Measurements from ENCODE around the gene ZBTB42. TPM values are rescaled to one million over a fixed set of nuclear protein-coding genes. Genes with fewer than 3 reads are reported as not detected.

The ZBTB42 gene
- total RNA-seq, 2 donors from 2014 or later = 28.4 to 40.9 TPM

DNA sequence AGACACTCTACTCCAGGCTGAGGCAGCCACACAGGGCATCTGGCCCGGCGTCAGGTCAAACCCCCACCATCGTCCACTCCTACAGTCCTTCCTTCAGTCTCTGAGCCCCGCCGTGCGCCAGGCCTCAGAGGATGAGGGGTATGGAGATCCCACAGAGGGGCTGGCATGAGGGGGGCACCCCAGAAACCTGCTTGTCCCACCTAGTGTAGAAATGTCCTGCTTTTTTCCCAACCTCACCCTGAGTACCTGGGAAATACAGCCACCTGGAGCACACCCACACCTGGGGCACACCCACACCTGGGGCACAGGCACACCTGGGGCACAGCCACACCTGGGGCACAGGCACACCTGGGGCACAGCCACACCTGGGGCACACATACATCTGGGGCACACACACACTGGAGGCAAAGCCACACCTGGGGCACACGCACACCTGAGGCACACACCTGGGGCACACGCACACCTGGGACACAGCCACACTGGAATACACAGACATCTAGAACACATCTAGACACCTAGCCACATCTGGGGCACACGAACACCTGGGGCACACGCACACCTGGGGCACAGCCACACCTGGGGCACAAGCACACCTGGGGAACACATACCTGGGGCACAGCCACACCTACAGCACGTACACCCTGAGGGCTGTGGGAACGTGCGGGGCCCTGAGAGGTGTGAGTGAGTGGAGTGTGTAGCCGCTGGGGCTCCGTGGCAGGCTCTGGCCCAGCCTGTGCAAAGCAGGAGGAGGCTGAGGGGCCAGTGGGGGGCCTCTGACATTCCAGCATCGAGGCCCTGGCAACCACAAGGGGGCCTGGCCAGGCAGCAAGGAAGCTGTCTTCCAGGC, 23.7 kb upstream of the ZBTB42 start:
- H3K9me3 ChIP-seq = no peaks in the 10 kb centered on the region
- peaks cover 0 to 10% of the 10 kb centered on the region in 2 donors for H3K36me3 ChIP-seq
- no peaks in the 10 kb centered on the region for H3K27me3 ChIP-seq (replicated peaks; ENCODE audit: insufficient read depth)
- no peak overlapping the region for H3K4me3 ChIP-seq
- DNase-seq (ENCODE audit: low spot score) = no peak
- H3K4me1 ChIP-seq (replicated peaks) = peaks cover 20% of the 10 kb centered on the region
- TF ChIP-seq, protein P1, sequence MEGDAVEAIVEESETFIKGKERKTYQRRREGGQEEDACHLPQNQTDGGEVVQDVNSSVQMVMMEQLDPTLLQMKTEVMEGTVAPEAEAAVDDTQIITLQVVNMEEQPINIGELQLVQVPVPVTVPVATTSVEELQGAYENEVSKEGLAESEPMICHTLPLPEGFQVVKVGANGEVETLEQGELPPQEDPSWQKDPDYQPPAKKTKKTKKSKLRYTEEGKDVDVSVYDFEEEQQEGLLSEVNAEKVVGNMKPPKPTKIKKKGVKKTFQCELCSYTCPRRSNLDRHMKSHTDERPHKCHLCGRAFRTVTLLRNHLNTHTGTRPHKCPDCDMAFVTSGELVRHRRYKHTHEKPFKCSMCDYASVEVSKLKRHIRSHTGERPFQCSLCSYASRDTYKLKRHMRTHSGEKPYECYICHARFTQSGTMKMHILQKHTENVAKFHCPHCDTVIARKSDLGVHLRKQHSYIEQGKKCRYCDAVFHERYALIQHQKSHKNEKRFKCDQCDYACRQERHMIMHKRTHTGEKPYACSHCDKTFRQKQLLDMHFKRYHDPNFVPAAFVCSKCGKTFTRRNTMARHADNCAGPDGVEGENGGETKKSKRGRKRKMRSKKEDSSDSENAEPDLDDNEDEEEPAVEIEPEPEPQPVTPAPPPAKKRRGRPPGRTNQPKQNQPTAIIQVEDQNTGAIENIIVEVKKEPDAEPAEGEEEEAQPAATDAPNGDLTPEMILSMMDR (IDR thresholded peaks at IDR 0.05) = no peak
- no peak for TF ChIP-seq POLR2AphosphoS5 (IDR thresholded peaks at IDR 0.05)
- WGBS = 82% methylated on average over 16 of the region's 16 CpGs
- H3K27ac ChIP-seq = peak overlapping the region in 1 of 2 donors; percentile 20
- intact Hi-C loops (cut with DNase I) = no loop called here

DNA sequence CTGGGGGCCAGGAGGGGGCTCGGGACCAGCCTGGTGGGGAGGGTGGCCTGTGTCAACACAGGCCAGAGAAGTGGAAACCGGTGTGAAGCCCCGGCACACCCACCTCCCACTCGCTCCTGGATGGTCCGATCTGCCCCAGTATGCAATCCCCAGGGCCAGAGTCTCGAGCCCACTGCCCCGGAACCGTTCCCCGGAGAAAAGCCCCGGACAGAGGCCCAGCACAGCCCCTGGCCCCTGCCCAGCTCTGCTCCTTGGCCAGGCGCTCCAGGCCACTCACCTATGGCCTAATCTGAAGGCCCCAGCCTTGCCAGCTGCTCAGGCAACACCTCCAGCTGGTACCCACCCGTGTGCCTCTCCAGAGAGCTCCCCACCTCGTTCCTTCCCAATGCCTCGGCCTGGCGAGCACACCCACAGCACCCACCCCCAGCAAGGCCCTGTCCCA, 23.1 kb upstream of the ZBTB42 start:
- Histone ChIP-seq H3K9me3 (no peaks in the 10 kb centered on the region), H3K27me3 (replicated peaks; ENCODE audit: insufficient read depth) (no peaks in the 10 kb centered on the region), H3K36me3 (peaks cover 0 to 5% of the 10 kb centered on the region in 2 donors), H3K27ac (no peak overlapping the region), H3K4me3 (no peak overlapping the region), H3K4me1 (replicated peaks) (peaks cover 20% of the 10 kb centered on the region)
- WGBS = 76% methylated on average over 15 of the region's 15 CpGs
- TF ChIP-seq, protein P1 (IDR thresholded peaks at IDR 0.05) = no peak
- TF ChIP-seq POLR2A (IDR thresholded peaks at IDR 0.05) (no peak), POLR2AphosphoS5 (IDR thresholded peaks at IDR 0.05) (no peak)
- no peak for DNase-seq (ENCODE audit: low spot score)
- intact Hi-C loops (cut with DNase I) = no loop called here

DNA sequence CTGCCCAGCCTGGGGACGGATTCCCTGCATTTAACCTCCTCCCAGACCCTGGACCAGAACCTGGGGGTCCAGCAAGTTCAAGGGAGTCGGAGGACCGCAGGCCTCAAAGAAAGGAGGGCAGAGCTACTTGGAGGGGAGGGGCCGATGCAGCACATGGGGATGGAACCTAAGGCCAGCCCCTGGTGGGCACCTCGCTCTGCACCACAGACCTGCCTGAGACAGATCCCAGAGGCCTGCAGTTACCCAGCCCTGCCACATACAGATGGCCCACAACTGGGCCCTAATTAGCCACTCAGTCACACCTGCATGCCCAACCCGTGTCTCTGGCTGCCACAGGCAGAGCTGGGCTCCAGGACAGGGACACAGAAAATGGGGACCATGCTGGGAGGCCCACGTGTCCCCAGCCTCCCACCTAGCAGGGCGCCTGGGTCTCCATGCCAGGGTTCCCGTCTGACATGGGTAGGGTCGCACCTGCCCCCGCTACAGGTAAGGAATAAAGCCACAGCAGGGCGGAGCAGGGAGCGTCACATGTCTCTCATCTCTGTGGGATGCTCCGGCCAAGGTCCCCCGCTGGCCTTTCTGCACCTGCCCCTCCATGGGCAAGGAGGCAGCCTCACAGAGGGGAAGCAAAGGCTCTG, 22.1 kb upstream of the ZBTB42 start:
- Histone ChIP-seq H3K27me3 (replicated peaks; ENCODE audit: insufficient read depth) (no peaks in the 10 kb centered on the region), H3K36me3 (no peaks in the 10 kb centered on the region), H3K27ac (no peak overlapping the region), H3K4me3 (no peak overlapping the region), H3K9me3 (no peaks in the 10 kb centered on the region), H3K4me1 (replicated peaks) (peaks cover 16% of the 10 kb centered on the region)
- intact Hi-C loops (cut with DNase I) = no loop called here
- 85% methylated on average over 13 of the region's 15 CpGs for WGBS
- TF ChIP-seq POLR2AphosphoS5 (IDR thresholded peaks at IDR 0.05) (no peak), POLR2A (IDR thresholded peaks at IDR 0.05) (no peak)
- TF ChIP-seq, protein P1 (IDR thresholded peaks at IDR 0.05) = no peak
- no peak for DNase-seq (ENCODE audit: low spot score)

DNA sequence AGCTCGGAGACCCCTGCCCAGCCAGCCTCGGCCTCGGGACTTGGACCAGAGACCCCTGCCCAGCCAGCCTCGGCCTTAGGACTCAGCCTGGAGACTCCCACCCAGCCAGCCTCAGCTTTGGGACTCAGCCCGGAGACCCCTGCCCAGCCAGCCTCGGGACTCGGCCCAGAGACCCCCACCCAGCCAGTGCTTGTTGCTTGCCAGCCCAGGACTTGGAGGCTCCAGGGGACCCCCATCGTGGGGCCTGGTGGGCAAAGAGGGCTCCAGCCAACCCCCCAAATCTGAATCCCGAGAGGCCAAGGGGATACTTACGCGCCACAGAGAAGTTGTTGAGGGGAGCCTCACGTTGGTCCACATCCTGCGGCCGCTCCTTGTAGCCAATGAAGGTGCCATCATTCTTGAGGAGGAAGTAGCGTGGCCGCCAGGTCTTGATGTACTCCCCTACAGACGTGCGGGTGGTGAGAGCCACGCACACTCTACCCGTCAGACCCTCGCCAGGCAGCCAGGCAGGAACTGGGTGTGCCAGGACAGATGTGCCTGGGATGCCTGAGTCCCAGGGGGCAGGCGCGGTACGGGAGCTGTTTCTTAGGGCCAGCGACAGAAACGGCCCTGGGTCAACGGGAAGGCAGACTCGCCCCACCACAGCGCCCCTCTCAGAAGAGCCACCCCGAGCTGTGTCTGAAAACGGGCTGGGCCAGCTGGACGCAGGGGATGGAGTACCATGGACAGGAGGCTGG, 21.0 kb upstream of the ZBTB42 start:
- no peak for TF ChIP-seq POLR2AphosphoS5 (IDR thresholded peaks at IDR 0.05)
- H3K4me3 ChIP-seq = no peak overlapping the region
- intact Hi-C loops (cut with DNase I) = no loop called here
- no peaks in the 10 kb centered on the region for H3K9me3 ChIP-seq
- H3K4me1 ChIP-seq (replicated peaks) = peaks cover 10% of the 10 kb centered on the region
- DNase-seq (ENCODE audit: low spot score) = no peak
- H3K27me3 ChIP-seq (replicated peaks; ENCODE audit: insufficient read depth) = no peaks in the 10 kb centered on the region
- WGBS = 92% methylated on average over 30 of the region's 32 CpGs
- H3K27ac ChIP-seq = no peak overlapping the region
- no peaks in the 10 kb centered on the region for H3K36me3 ChIP-seq

GRCh38 chr14:104780513-104781030, 20.3 kb upstream of the ZBTB42 start:
- 89% methylated on average over 16 of the region's 24 CpGs for WGBS
- intact Hi-C loops (cut with DNase I) = no loop called here
- H3K27me3 ChIP-seq (replicated peaks; ENCODE audit: insufficient read depth) = no peaks in the 10 kb centered on the region
- DNase-seq (ENCODE audit: low spot score) = no peak
- TF ChIP-seq POLR2A (IDR thresholded peaks at IDR 0.05) (no peak), POLR2AphosphoS5 (IDR thresholded peaks at IDR 0.05) (no peak)
- TF ChIP-seq, protein P1 (IDR thresholded peaks at IDR 0.05) = no peak
- no peak overlapping the region for H3K4me3 ChIP-seq
- peaks cover 6% of the 10 kb centered on the region for H3K4me1 ChIP-seq (replicated peaks)
- H3K27ac ChIP-seq = no peak overlapping the region
- no peaks in the 10 kb centered on the region for H3K9me3 ChIP-seq
- H3K36me3 ChIP-seq = no peaks in the 10 kb centered on the region

Data from prostate gland (tissue), 2 donors.